Stimulated activated CD8-positive, alpha-beta memory T cell treated with anti-CD3 and anti-CD28 coated beads, Interleukin-4, amount 100 ng/mL, for 48 hours (primary cell): ENCODE results near the gene CLDN24.
"Not testable (repeated sequence)": the region's sequence is repeated elsewhere in the genome, so short reads cannot be mapped to it uniquely, and the experiment has no call there.

Source experiments
- DNase-seq: peaks from one replicate; pipeline ENCODE4 v3.0.0-alpha.2; 2020

Gene CLDN24

GRCh38 chr4:183345261-183345660, 23.0 kb upstream of the CLDN24 start:
- no peak for DNase-seq

GRCh38 chr4:183344523-183345255, 22.5 kb upstream of the CLDN24 start:
- no peak for DNase-seq

- no peak for DNase-seq
These were observed 21.5 kb upstream of the CLDN24 start for GRCh38 chr4:183343730-183344129.

GRCh38 chr4:183342541-183343533, 20.6 kb upstream of the CLDN24 start:
- DNase-seq = no peak

GRCh38 chr4:183337833-183338232, 15.6 kb upstream of the CLDN24 start:
- no peak for DNase-seq

GRCh38 chr4:183337349-183337748, 15.1 kb upstream of the CLDN24 start:
- DNase-seq = no peak

- DNase-seq = no peak
These were observed 13.2 kb upstream of the CLDN24 start for GRCh38 chr4:183335369-183335940.

GRCh38 chr4:183333983-183334382, 11.8 kb upstream of the CLDN24 start:
- no peak for DNase-seq

- no peak for DNase-seq
These were observed 11.0 kb upstream of the CLDN24 start for GRCh38 chr4:183333202-183333601.

GRCh38 chr4:183332447-183332846, 10.2 kb upstream of the CLDN24 start:
- no peak for DNase-seq

- DNase-seq = no peak
These were observed 8.6 kb upstream of the CLDN24 start for GRCh38 chr4:183330841-183331240.

GRCh38 chr4:183329954-183330742, 7.9 kb upstream of the CLDN24 start:
- DNase-seq = no peak

- no peak for DNase-seq
These were observed 7.0 kb upstream of the CLDN24 start for GRCh38 chr4:183329244-183329643.

GRCh38 chr4:183328832-183329231, 6.6 kb upstream of the CLDN24 start:
- no peak for DNase-seq

GRCh38 chr4:183327827-183328226, 5.6 kb upstream of the CLDN24 start:
- no peak for DNase-seq

GRCh38 chr4:183326853-183327252, 4.6 kb upstream of the CLDN24 start:
- no peak for DNase-seq

- DNase-seq = not testable (repeated sequence)
These were observed 4.2 kb upstream of the CLDN24 start for GRCh38 chr4:183326387-183326786.

- DNase-seq = no peak
These were observed 2.4 kb upstream of the CLDN24 start for GRCh38 chr4:183324619-183325018.

GRCh38 chr4:183324056-183324455, 1.8 kb upstream of the CLDN24 start:
- not testable (repeated sequence) for DNase-seq

GRCh38 chr4:183323295-183323694, 1.1 kb upstream of the CLDN24 start:
- DNase-seq = no peak

- no peak for DNase-seq
These were observed 710 bp downstream of the CLDN24 start for GRCh38 chr4:183321516-183321915.

- DNase-seq = no peak
These were observed 1.1 kb downstream of the CLDN24 start for GRCh38 chr4:183321079-183321478.
